ENCODE data around the gene NR1I2. TPM values are rescaled to one million over a fixed set of nuclear protein-coding genes. Genes with fewer than 3 reads are reported as not detected.

The NR1I2 gene
- total RNA-seq, 1 experiment from 2014 or later, result 0.07 TPM

DNA sequence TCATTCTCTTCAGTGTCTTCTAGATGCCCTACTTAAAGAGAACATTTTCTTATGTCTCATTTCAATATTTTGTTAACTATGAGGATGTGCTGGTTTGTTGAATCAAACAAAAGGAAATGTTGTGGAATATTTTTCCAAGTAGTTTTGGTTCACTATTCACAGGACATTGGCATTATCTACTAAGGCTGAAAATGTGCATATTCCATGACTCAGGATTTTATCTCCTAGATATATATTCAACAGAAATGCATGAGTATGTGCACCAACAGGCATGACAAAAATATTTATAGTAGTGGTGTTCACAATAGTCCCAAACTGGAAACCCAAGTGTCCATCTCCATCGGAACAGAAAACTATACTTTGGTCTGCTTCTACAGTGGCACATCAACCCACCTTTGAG is 16.7 kb upstream of the NR1I2 start:
- no TSS peak for BruUV-seq (replicated peaks)
- ATAC-seq, result no peak
- POLR2A ChIA-PET, result no interaction called here

DNA sequence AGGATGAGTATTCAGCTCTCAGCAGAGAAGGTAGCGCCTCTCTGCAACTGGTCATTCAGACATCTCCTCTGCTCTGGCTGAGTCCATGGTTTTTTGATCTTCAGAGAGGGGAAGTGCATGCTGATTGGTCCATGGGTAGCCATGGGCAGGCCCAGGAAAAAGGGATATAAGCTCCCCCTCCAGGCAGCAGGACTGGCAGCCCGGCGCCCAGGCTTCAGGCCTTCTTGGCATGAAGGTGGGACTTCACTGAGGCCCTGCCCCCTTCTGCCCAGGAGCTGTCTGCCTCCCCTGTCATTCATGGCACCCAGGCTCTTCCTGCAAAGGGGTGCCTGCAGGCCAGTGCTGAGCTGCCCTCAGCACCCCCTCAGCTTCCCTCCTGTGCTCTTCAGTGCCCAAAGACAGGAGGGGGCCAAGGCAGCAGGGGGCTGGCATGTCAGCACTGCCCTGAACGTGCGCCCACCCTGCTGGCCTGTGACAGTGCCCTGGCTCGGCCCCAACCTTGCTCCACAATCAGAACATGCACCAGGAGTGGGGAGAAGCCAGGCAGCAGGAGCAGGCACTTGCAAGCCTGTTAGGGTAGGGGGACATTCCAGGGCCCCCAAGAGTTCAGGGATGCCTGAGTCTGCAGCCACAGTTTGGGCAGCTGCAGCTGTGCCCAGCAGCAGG is 13.8 kb upstream of the NR1I2 start:
- Histone ChIP-seq H3K9me2 (ENCODE audit: insufficient read depth) (no peaks in the 10 kb centered on the region), H3K4me2 (ENCODE audit: low read length) (no peak overlapping the region), H2AFZ (ENCODE audit: low read depth, low read length, poor library complexity, severe bottlenecking) (no peak overlapping the region), H3K4me3 (replicated peaks in 1 of 2; ENCODE audit: low read depth in 1 of 2, low read length in 2 of 2) (no peak overlapping the region), H3K27me3 (ENCODE audit: insufficient read depth, low read length) (no peaks in the 10 kb centered on the region), H3K9me3 (ENCODE audit: control insufficient read depth in 1 of 2, insufficient read depth in 1 of 2, low read depth in 1 of 2, low read length in 2 of 2) (no peaks in the 10 kb centered on the region), H3K9ac (ENCODE audit: low read length) (no peak overlapping the region), H3K79me2 (ENCODE audit: insufficient read depth, low read length) (no peaks in the 10 kb centered on the region), H4K20me1 (ENCODE audit: insufficient read depth) (no peaks in the 10 kb centered on the region), H3K36me3 (ENCODE audit: control insufficient read depth in 1 of 2, insufficient read depth in 2 of 2, low read length in 2 of 2) (no peaks in the 10 kb centered on the region), H3K27ac (ENCODE audit: low read depth, low read length) (no peak overlapping the region), H3K4me1 (ENCODE audit: control insufficient read depth in 1 of 2, insufficient read depth in 2 of 2, low read length in 2 of 2) (no peaks in the 10 kb centered on the region)
- no TSS peak for BruUV-seq (replicated peaks)
- ChIA-PET POLR2A (no interaction called here), RAD21 (ENCODE audit: low non-redundant PET in 1 of 2, low total read pairs in 2 of 2, uncharacterized antibody in 2 of 2, unreplicated experiment in 2 of 2) (no interaction called here), CTCF (no interaction called here)
- ATAC-seq (peak; percentile 57; the same call in 1 of the 2 replicates), DNase-seq (ENCODE audit: low read depth, low spot score) (no peak)
- intact Hi-C loops (cut with micrococcal nuclease), result no loop called here
- no peak for TF ChIP-seq TCF7L2 (IDR thresholded peaks at IDR 0.05; ENCODE audit: borderline replicate concordance, extremely low read depth, insufficient read depth, insufficient read length)
- TF ChIP-seq, protein P1, sequence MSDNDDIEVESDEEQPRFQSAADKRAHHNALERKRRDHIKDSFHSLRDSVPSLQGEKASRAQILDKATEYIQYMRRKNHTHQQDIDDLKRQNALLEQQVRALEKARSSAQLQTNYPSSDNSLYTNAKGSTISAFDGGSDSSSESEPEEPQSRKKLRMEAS (IDR thresholded peaks at IDR 0.05), result no peak
- TF ChIP-seq ELF1 (IDR thresholded peaks at IDR 0.05; ENCODE audit: borderline replicate concordance, low read depth), result no peak
- TF ChIP-seq, protein P2, sequence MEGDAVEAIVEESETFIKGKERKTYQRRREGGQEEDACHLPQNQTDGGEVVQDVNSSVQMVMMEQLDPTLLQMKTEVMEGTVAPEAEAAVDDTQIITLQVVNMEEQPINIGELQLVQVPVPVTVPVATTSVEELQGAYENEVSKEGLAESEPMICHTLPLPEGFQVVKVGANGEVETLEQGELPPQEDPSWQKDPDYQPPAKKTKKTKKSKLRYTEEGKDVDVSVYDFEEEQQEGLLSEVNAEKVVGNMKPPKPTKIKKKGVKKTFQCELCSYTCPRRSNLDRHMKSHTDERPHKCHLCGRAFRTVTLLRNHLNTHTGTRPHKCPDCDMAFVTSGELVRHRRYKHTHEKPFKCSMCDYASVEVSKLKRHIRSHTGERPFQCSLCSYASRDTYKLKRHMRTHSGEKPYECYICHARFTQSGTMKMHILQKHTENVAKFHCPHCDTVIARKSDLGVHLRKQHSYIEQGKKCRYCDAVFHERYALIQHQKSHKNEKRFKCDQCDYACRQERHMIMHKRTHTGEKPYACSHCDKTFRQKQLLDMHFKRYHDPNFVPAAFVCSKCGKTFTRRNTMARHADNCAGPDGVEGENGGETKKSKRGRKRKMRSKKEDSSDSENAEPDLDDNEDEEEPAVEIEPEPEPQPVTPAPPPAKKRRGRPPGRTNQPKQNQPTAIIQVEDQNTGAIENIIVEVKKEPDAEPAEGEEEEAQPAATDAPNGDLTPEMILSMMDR (IDR thresholded peaks at IDR 0.05 in 2 of 3, conservative IDR thresholded peaks at IDR 0.05 in 1 of 3; ENCODE audit: borderline replicate concordance in 1 of 3, insufficient read depth in 1 of 3, low read depth in 2 of 3, low read length in 2 of 3), result no peak
- TF ChIP-seq SP1 (IDR thresholded peaks at IDR 0.05; ENCODE audit: low read depth), result no peak
- TF ChIP-seq CEBPB (IDR thresholded peaks at IDR 0.05; ENCODE audit: low read depth), result no peak
- TF ChIP-seq YY1 (IDR thresholded peaks at IDR 0.05; ENCODE audit: extremely low read depth, insufficient replicate concordance, low read depth, low read length), result no peak
- TF ChIP-seq ZFX (IDR thresholded peaks at IDR 0.05), result no peak
- no peak for TF ChIP-seq POLR2A (IDR thresholded peaks at IDR 0.05; ENCODE audit: borderline replicate concordance, extremely low read depth, insufficient read depth, insufficient read length)
- TF ChIP-seq EGR1 (IDR thresholded peaks at IDR 0.05; ENCODE audit: low read depth), result no peak

More for the DNA sequence above, 16.7 kb upstream of the NR1I2 start:
- Histone ChIP-seq H3K4me2 (ENCODE audit: low read length) (no peak overlapping the region), H3K27me3 (ENCODE audit: insufficient read depth, low read length) (no peaks in the 10 kb centered on the region), H3K9ac (ENCODE audit: low read length) (no peak overlapping the region), H3K36me3 (ENCODE audit: control insufficient read depth in 1 of 2, insufficient read depth in 2 of 2, low read length in 2 of 2) (no peaks in the 10 kb centered on the region), H3K4me3 (replicated peaks in 1 of 2; ENCODE audit: low read depth in 1 of 2, low read length in 2 of 2) (no peak overlapping the region), H3K4me1 (ENCODE audit: control insufficient read depth in 1 of 2, insufficient read depth in 2 of 2, low read length in 2 of 2) (no peaks in the 10 kb centered on the region), H4K20me1 (ENCODE audit: insufficient read depth) (no peaks in the 10 kb centered on the region), H3K27ac (ENCODE audit: low read depth, low read length) (no peak overlapping the region), H3K9me3 (ENCODE audit: control insufficient read depth in 1 of 2, insufficient read depth in 1 of 2, low read depth in 1 of 2, low read length in 2 of 2) (0 out of 4 replicates have a peak, but pooled peaks cover 0 to 3% of the 10 kb centered on the region in 2 experiments), H3K79me2 (ENCODE audit: insufficient read depth, low read length) (no peaks in the 10 kb centered on the region), H3K9me2 (ENCODE audit: insufficient read depth) (no peaks in the 10 kb centered on the region), H2AFZ (ENCODE audit: low read depth, low read length, poor library complexity, severe bottlenecking) (no peak overlapping the region)
- RAD21 ChIA-PET (ENCODE audit: low non-redundant PET in 1 of 2, low total read pairs in 2 of 2, uncharacterized antibody in 2 of 2, unreplicated experiment in 2 of 2), result no interaction called here
- intact Hi-C loops (cut with micrococcal nuclease), result no loop called here
- no peak for TF ChIP-seq RAD21 (IDR thresholded peaks at IDR 0.05; ENCODE audit: low read depth)
- no peak for TF ChIP-seq JUND (IDR thresholded peaks at IDR 0.05)
- no peak for TF ChIP-seq CBX3 (IDR thresholded peaks at IDR 0.05; ENCODE audit: low read depth)
- no peak for TF ChIP-seq CEBPB (IDR thresholded peaks at IDR 0.05; ENCODE audit: low read depth)
- no peak for TF ChIP-seq ZFX (IDR thresholded peaks at IDR 0.05)
- no peak for TF ChIP-seq EGR1 (IDR thresholded peaks at IDR 0.05; ENCODE audit: low read depth)
- TF ChIP-seq, protein P2 (IDR thresholded peaks at IDR 0.05 in 2 of 3, conservative IDR thresholded peaks at IDR 0.05 in 1 of 3; ENCODE audit: borderline replicate concordance in 1 of 3, insufficient read depth in 1 of 3, low read depth in 2 of 3, low read length in 2 of 3), result no peak
- no peak for TF ChIP-seq EZH2phosphoT487 (IDR thresholded peaks at IDR 0.05; ENCODE audit: borderline replicate concordance)
- CTCF ChIA-PET, result no interaction called here
- no peak for DNase-seq (ENCODE audit: low read depth, low spot score)

Measured in HCT116 (cell line).